Measurements from ENCODE around the gene KLHL7. TPM values are rescaled to one million over a fixed set of nuclear protein-coding genes. Genes with fewer than 3 reads are reported as not detected.

Gene KLHL7
- polyA plus RNA-seq, 1 donor (not counting 4 experiments of a cell fraction or from before 2014, with no cell fraction given), result 43.1 TPM

DNA sequence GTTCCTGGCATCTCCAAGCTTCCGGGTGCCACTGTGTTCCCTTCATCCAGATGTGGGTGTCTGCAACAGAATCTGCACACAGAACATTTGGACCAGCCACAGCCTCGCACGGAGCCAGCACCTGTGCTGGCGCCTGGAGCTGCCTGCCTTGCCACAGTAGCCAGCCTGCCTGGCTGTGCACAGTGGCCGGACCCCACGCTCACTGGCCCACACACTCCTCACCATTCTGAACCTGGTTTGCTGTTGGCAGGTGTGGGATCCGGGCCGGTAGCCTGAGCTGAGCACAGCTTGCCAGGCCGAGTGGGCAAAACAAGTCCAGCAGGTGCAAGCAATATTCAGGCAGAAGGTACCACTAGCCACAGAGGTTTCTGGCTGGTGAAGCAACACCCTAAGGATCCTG lies 7.6 kb upstream of the KLHL7 start:
- Histone ChIP-seq H3K79me2 (ENCODE audit: control insufficient read depth, insufficient read depth, low read length) (no peaks in the 10 kb centered on the region), H3K9me3 (ENCODE audit: control insufficient read depth, low read depth, low read length) (no peaks in the 10 kb centered on the region), H3K27ac (ENCODE audit: control insufficient read depth, insufficient read depth, low read length) (no peak overlapping the region), H3K4me1 (ENCODE audit: control insufficient read depth, extremely low read depth, insufficient read depth, low read length) (peaks cover 4% of the 10 kb centered on the region), H3K4me2 (ENCODE audit: control insufficient read depth, extremely low read depth, insufficient read depth, low read depth, low read length) (no peak overlapping the region), H3K9me1 (ENCODE audit: control insufficient read depth, extremely low read depth, insufficient read depth, low read length) (no peaks in the 10 kb centered on the region), H4K20me1 (ENCODE audit: control insufficient read depth, extremely low read depth, insufficient read depth, low read length) (no peaks in the 10 kb centered on the region), H3K27me3 (ENCODE audit: control insufficient read depth, extremely low read depth, insufficient read depth, low read length) (no peaks in the 10 kb centered on the region), H3K4me3 (ENCODE audit: control insufficient read depth in 2 of 3, extremely low read depth in 1 of 3, insufficient read depth in 2 of 3, low read depth in 1 of 3, low read length in 3 of 3) (no peak overlapping the region), H2AFZ (ENCODE audit: control insufficient read depth, low read length) (no peak overlapping the region), H3K36me3 (ENCODE audit: control insufficient read depth in 2 of 2, extremely low read depth in 1 of 2, insufficient read depth in 2 of 2, low read length in 2 of 2) (no peaks in the 10 kb centered on the region), H3K9ac (ENCODE audit: control insufficient read depth, extremely low read depth, insufficient read depth, low read length) (no peak overlapping the region)
- no peak for TF ChIP-seq EZH2 (IDR thresholded peaks at IDR 0.05; ENCODE audit: low read length)
- TF ChIP-seq, protein P1, sequence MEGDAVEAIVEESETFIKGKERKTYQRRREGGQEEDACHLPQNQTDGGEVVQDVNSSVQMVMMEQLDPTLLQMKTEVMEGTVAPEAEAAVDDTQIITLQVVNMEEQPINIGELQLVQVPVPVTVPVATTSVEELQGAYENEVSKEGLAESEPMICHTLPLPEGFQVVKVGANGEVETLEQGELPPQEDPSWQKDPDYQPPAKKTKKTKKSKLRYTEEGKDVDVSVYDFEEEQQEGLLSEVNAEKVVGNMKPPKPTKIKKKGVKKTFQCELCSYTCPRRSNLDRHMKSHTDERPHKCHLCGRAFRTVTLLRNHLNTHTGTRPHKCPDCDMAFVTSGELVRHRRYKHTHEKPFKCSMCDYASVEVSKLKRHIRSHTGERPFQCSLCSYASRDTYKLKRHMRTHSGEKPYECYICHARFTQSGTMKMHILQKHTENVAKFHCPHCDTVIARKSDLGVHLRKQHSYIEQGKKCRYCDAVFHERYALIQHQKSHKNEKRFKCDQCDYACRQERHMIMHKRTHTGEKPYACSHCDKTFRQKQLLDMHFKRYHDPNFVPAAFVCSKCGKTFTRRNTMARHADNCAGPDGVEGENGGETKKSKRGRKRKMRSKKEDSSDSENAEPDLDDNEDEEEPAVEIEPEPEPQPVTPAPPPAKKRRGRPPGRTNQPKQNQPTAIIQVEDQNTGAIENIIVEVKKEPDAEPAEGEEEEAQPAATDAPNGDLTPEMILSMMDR (optimal IDR thresholded peaks at IDR 0.05 in 1 of 3, IDR thresholded peaks at IDR 0.05 in 1 of 3, conservative IDR thresholded peaks at IDR 0.05 in 1 of 3; ENCODE audit: extremely low read depth in 1 of 3, insufficient read depth in 2 of 3, low read length in 3 of 3), result no peak
- dilution Hi-C loops (cut with MboI; ENCODE audit: extremely low pct_ligation_motif_present, low sequenced_read_pairs), result no loop called here
- FAIRE-seq (no peak), DNase-seq (ENCODE audit: low read depth, low spot score) (no peak)

DNA sequence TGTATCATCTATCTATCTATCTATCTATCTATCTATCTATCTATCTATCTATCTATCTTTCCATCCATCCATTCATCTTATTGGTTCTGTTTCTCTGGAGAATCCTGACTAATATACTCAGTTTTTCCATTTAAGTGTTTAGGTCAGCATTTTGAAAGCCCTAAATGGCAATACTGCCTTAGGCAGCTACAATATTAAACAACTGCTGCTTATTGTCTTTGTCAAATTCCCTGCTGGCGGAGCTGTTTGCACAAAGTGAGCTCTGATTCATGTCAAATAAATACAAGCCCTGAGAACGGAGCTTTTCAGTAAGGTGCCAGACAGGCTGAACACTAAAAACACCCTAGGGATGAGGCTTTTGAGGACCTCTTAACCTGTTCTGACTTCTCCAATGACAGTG lies 7.1 kb upstream of the KLHL7 start:
- FAIRE-seq (no peak), DNase-seq (ENCODE audit: low read depth, low spot score) (no peak)
- H3K4me1 ChIP-seq (ENCODE audit: control insufficient read depth, extremely low read depth, insufficient read depth, low read length), result peaks cover 4% of the 10 kb centered on the region
- TF ChIP-seq EZH2 (IDR thresholded peaks at IDR 0.05; ENCODE audit: low read length), result no peak
- TF ChIP-seq, protein P1 (optimal IDR thresholded peaks at IDR 0.05 in 1 of 3, IDR thresholded peaks at IDR 0.05 in 1 of 3, conservative IDR thresholded peaks at IDR 0.05 in 1 of 3; ENCODE audit: extremely low read depth in 1 of 3, insufficient read depth in 2 of 3, low read length in 3 of 3), result no peak
- H4K20me1 ChIP-seq (ENCODE audit: control insufficient read depth, extremely low read depth, insufficient read depth, low read length), result no peaks in the 10 kb centered on the region
- dilution Hi-C loops (cut with MboI; ENCODE audit: extremely low pct_ligation_motif_present, low sequenced_read_pairs), result no loop called here
- no peak overlapping the region for H3K27ac ChIP-seq (ENCODE audit: control insufficient read depth, insufficient read depth, low read length)
- no peaks in the 10 kb centered on the region for H3K27me3 ChIP-seq (ENCODE audit: control insufficient read depth, extremely low read depth, insufficient read depth, low read length)
- no peaks in the 10 kb centered on the region for H3K36me3 ChIP-seq (ENCODE audit: control insufficient read depth in 2 of 2, extremely low read depth in 1 of 2, insufficient read depth in 2 of 2, low read length in 2 of 2)
- H3K9ac ChIP-seq (ENCODE audit: control insufficient read depth, extremely low read depth, insufficient read depth, low read length), result no peak overlapping the region
- H3K4me2 ChIP-seq (ENCODE audit: control insufficient read depth, extremely low read depth, insufficient read depth, low read depth, low read length), result no peak overlapping the region
- no peak overlapping the region for H3K4me3 ChIP-seq (ENCODE audit: control insufficient read depth in 2 of 3, extremely low read depth in 1 of 3, insufficient read depth in 2 of 3, low read depth in 1 of 3, low read length in 3 of 3)
- no peaks in the 10 kb centered on the region for H3K79me2 ChIP-seq (ENCODE audit: control insufficient read depth, insufficient read depth, low read length)
- no peaks in the 10 kb centered on the region for H3K9me1 ChIP-seq (ENCODE audit: control insufficient read depth, extremely low read depth, insufficient read depth, low read length)
- H2AFZ ChIP-seq (ENCODE audit: control insufficient read depth, low read length), result no peak overlapping the region
- H3K9me3 ChIP-seq (ENCODE audit: control insufficient read depth, low read depth, low read length), result no peaks in the 10 kb centered on the region
